ENCODE results near the gene CCL7. TPM values are rescaled to one million over a fixed set of nuclear protein-coding genes. Genes with fewer than 3 reads are reported as not detected.

Gene CCL7
- 1 to 10 TPM in 1 of 4 donors, not detected in 3; 2.2 TPM for total RNA-seq

- Histone ChIP-seq H3K4me1 (peaks cover 0 to 6% (median 0%) of the 10 kb centered on the region in 3 donors), H3K27ac (no peak within 1 kb of the TSS), H3K9me3 (no peaks in the 10 kb centered on the region), H3K27me3 (no peaks in the 10 kb centered on the region), H3K36me3 (no peaks in the 10 kb centered on the region), H3K4me3 (no peak within 1 kb of the TSS)
- WGBS, 2 donors (ENCODE audit: low coverage in 1 of 2), result 13 to 33% methylated on average over 1 of the region's 1 CpG
- TF ChIP-seq POLR2AphosphoS5 (IDR thresholded peaks at IDR 0.05) (no peak), POLR2A (IDR thresholded peaks at IDR 0.05) (no peak), CTCF (IDR thresholded peaks at IDR 0.05) (no peak), EP300 (IDR thresholded peaks at IDR 0.05) (no peak)
- no peak for ATAC-seq
Observed at GRCh38 chr17:34269969-34270368, at the start of gene CCL7. Gene CCL7, plus strand, starts transcription at chr17:34270221. Its CDS starts 70 bp downstream, at chr17:34270291.

GRCh38 chr17:34220752-34221395 is 49.1 kb upstream of the CCL7 start:
- H3K4me3 ChIP-seq, result no peak overlapping the region
- 80 to 86% methylated on average over 1 to 3 of the region's 5 CpGs for WGBS, 2 donors (ENCODE audit: low coverage in 1 of 2)
- peaks cover 0 to 1% (median 0%) of the 10 kb centered on the region in 3 donors for H3K9me3 ChIP-seq
- H3K36me3 ChIP-seq, result no peaks in the 10 kb centered on the region
- no peak for TF ChIP-seq POLR2A (IDR thresholded peaks at IDR 0.05)
- peaks cover 0 to 6% (median 0%) of the 10 kb centered on the region in 3 donors for H3K4me1 ChIP-seq
- no peaks in the 10 kb centered on the region for H3K27me3 ChIP-seq
- no peak overlapping the region for H3K27ac ChIP-seq
- ATAC-seq, result peak; percentile 75

GRCh38 chr17:34221411-34221810 is 48.6 kb upstream of the CCL7 start:
- no peaks in the 10 kb centered on the region for H3K27me3 ChIP-seq
- no peak overlapping the region for H3K27ac ChIP-seq
- H3K4me3 ChIP-seq, result no peak overlapping the region
- ATAC-seq, result no peak
- peaks cover 0 to 6% (median 0%) of the 10 kb centered on the region in 3 donors for H3K4me1 ChIP-seq
- WGBS, 2 donors (ENCODE audit: low coverage in 1 of 2), result 79 to 81% methylated on average over 4 of the region's 4 CpGs
- TF ChIP-seq POLR2AphosphoS5 (IDR thresholded peaks at IDR 0.05) (no peak), POLR2A (IDR thresholded peaks at IDR 0.05) (no peak), EP300 (IDR thresholded peaks at IDR 0.05) (no peak), CTCF (IDR thresholded peaks at IDR 0.05) (no peak)
- no peaks in the 10 kb centered on the region for H3K36me3 ChIP-seq
- no peaks in the 10 kb centered on the region for H3K9me3 ChIP-seq

- Histone ChIP-seq H3K27me3 (no peaks in the 10 kb centered on the region), H3K36me3 (no peaks in the 10 kb centered on the region), H3K4me3 (no peak overlapping the region), H3K4me1 (peaks cover 0 to 6% (median 0%) of the 10 kb centered on the region in 3 donors), H3K27ac (no peak overlapping the region), H3K9me3 (no peaks in the 10 kb centered on the region)
- TF ChIP-seq POLR2A (IDR thresholded peaks at IDR 0.05) (no peak), CTCF (IDR thresholded peaks at IDR 0.05) (no peak), POLR2AphosphoS5 (IDR thresholded peaks at IDR 0.05) (no peak), EP300 (IDR thresholded peaks at IDR 0.05) (no peak)
- WGBS, 2 donors (ENCODE audit: low coverage in 1 of 2), result 74 to 75% methylated on average over 3 of the region's 3 CpGs
- ATAC-seq, result peak; percentile 75
Observed at GRCh38 chr17:34222722-34223497, 47.1 kb upstream of the CCL7 start.

- Histone ChIP-seq H3K9me3 (no peaks in the 10 kb centered on the region), H3K27ac (no peak overlapping the region), H3K36me3 (no peaks in the 10 kb centered on the region), H3K27me3 (no peaks in the 10 kb centered on the region), H3K4me1 (no peaks in the 10 kb centered on the region), H3K4me3 (no peak overlapping the region)
- TF ChIP-seq CTCF (IDR thresholded peaks at IDR 0.05) (no peak), POLR2A (IDR thresholded peaks at IDR 0.05) (no peak), POLR2AphosphoS5 (IDR thresholded peaks at IDR 0.05) (no peak), EP300 (IDR thresholded peaks at IDR 0.05) (no peak)
- no peak for ATAC-seq
- WGBS, 2 donors (ENCODE audit: low coverage in 1 of 2), result 66 to 79% methylated on average over 3 to 8 of the region's 9 CpGs
Observed at GRCh38 chr17:34225046-34225445, 45.0 kb upstream of the CCL7 start.
